Measurements from ENCODE around the gene SMC3.

The SMC3 gene

GRCh38 chr10:110652475-110653118 lies 85.1 kb downstream of the SMC3 start:
- intact Hi-C loops (cut with DNase I) = no loop called here

More at GRCh38 chr10:110652475-110653118, 85.1 kb downstream of the SMC3 start:
- no peak for DNase-seq
